Measurements from ENCODE around the gene LRRC8E.
"Not testable (repeated sequence)": the region's sequence is repeated elsewhere in the genome, so short reads cannot be mapped to it uniquely, and the experiment has no call there.

LRRC8E gene

GRCh38 chr19:7921967-7922835, 33.9 kb downstream of the LRRC8E start:
- no peak for DNase-seq

GRCh38 chr19:7922836-7923195, 34.5 kb downstream of the LRRC8E start:
- DNase-seq, result no peak

- no peak for DNase-seq
These were observed 35.2 kb downstream of the LRRC8E start for GRCh38 chr19:7923295-7924191.

GRCh38 chr19:7924241-7924640, 35.9 kb downstream of the LRRC8E start:
- DNase-seq, result no peak

DNA sequence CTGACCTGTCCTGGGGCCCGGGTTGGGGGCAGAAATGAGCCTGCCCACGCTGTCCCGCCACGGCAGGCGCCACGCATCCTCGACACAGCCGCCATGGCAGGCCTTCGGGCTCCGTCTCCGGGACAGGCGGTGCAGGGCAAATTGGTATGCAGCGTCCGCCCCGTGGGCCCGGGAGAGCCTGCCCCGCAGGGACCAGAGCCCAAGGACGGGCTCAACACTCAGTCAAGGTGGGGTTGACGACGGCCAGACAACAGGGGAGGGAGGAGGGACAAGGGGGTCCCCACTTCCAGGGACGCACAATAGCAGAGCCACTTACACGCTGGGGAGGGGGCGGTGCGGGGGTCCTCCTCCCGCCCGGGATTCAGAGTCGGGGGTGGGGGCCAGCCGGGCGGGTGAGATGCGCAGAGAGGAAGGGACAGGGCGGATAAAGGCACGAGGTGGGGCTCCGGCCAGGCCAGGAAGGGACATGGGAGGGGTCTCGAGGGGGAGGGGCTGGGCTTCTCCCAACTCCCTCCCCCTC, 36.4 kb downstream of the LRRC8E start:
- DNase-seq, result no peak

GRCh38 chr19:7925171-7925851, 37.0 kb downstream of the LRRC8E start:
- DNase-seq, result peak; percentile 76

GRCh38 chr19:7926021-7926726, 37.9 kb downstream of the LRRC8E start, which contains the start of gene CTXN1:
TSS of gene CTXN1 (minus strand) at chr19:7926135. CDS start at chr19:7925538, 597 bp downstream.
- DNase-seq, result peak; percentile 62

DNA sequence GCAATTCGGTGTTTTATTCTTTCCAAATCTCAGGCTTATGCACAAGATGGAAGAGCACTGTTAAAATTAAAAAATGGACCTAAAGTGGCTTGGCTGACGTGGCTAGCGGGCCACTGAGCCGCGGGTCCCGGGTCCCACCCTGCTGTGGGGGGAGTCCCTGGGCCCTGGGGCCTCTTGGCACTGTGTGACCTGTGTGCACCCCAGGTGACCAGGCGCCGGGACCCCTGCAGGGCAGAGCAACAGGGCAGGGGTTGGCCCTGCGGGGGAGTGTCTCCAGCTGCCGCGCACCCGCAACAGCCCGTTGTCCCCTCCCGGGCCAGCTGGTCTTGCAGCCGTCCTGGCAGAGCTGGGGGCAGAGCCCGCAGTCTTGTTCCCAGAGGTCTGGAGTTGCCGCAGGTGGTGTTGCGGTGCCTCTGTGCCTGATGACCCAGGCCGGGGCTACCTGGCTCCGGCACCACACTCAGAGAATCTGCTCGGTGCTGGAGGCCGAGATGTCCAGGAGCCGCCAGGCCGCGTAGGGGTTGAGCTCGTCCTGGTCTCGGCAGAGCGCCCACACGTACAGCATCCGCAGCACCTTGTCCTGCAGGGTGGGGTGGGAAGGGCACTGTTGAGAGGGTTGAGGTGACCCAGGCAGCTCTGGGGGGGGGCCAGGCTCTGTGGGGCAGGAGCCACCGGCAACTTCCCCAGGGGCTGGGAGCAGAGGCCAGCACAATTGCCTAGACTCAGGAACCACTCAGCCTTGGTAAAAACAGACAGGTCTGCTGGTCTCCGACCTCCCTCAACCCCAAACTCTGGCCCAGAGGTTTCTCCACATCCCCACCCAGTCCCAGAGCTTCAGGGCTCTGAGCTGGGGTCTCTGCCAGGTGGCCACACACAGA, 38.7 kb downstream of the LRRC8E start:
- DNase-seq, result no peak

DNA sequence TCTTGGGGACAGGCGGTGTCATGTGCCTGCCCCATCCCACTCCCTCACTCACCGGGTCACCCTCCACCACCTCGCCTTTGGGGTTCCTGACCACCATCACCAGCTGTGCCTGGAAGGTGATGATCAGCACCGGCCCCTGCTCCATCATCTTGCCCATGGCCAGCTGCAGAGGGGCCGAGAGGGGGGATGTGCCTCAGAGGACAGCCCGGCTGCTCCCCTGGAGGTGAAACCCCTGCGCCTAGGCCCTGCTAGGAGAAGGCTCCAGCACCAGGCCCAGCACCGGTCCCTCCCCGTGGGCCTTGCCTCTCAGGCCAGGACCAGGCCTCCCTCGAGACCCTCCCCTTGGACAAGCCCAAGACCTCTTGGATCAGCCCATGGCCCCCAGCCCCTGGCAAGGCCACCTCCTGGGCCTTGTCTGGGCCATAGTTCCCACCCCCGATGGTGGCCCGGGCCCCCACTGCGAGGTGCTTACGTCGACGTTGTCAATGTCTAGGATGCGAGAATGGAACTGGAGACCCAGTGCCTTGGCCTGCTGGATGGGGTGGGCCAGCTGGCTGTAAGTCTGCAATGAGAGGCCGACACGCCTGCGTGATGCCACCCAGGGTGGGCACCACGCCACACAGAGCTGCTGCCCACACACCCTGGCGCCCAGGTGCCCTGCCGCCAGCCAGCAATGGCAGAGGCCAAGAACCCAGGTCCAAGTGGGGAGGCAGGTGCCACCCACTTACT, 39.5 kb downstream of the LRRC8E start:
- DNase-seq, result no peak

DNA sequence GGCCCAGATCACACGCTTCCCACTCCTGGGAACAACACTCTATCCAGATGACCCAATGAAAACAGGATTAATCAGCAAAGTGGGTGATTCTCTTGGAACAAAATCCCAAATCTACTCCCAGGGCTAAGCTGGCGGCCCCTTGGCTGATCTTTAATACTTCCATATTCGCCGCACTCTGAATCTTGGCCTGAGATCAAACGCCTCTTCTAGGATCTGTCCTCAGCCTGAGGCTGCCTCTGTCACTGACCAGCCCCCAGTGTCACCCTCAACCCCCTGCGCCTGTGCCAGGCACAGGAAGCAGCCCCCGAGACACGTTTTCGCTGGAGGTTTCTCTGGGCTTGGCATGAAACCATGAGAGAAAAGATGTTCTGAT, 40.0 kb downstream of the LRRC8E start:
- DNase-seq, result no peak

DNA sequence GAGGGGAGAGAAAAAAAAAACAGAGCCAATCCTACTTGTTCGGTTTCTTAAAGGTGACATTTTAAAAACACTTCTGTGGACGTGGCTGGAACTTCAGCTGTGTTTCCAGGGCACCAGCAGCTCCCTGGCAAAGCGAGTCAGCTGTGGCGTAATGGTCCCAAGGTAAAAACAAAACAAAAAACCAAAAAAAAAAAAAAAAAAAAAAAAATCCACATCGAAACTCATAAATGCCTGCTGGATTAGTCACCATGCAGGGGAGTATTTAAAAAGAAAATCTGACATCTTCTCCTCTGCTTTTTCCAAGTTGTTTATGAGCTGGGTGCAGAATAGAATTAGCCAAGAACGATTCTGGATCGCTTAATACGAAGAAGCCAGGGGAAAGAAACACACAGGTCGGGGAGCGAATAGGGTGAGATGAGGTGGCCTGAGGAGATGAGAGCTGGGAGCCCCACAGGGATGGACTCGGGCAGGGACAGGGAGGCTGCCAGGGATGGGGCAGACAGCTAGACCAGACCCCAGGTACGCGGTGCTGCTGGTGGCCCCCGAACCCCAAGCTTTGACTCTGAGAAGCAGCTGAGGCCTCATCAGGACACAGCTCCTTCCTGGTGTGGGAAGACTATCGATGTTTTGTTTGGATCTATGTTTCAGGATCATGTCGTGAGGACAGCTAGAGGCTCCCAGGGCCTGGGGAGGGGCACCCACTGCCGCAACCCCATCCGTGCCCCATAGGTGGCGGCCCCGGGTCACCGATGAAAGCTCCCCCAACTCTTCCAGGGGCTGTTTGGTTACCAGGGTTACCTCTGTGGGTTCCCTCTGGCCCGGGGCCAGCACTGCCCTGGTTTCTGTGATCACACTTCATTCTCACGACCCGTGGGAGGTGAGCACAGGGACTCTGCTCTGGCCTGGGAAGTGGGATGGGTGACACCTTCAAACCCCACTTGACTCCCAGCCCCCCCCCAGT, 40.7 kb downstream of the LRRC8E start:
- DNase-seq, result peak; percentile 27

- DNase-seq, result not testable (repeated sequence)
These were observed 41.7 kb downstream of the LRRC8E start for GRCh38 chr19:7930030-7930429.

- DNase-seq, result no peak
These were observed 42.5 kb downstream of the LRRC8E start for GRCh38 chr19:7930765-7931164.

- no peak for DNase-seq
These were observed 43.1 kb downstream of the LRRC8E start for GRCh38 chr19:7931221-7932061.

DNA sequence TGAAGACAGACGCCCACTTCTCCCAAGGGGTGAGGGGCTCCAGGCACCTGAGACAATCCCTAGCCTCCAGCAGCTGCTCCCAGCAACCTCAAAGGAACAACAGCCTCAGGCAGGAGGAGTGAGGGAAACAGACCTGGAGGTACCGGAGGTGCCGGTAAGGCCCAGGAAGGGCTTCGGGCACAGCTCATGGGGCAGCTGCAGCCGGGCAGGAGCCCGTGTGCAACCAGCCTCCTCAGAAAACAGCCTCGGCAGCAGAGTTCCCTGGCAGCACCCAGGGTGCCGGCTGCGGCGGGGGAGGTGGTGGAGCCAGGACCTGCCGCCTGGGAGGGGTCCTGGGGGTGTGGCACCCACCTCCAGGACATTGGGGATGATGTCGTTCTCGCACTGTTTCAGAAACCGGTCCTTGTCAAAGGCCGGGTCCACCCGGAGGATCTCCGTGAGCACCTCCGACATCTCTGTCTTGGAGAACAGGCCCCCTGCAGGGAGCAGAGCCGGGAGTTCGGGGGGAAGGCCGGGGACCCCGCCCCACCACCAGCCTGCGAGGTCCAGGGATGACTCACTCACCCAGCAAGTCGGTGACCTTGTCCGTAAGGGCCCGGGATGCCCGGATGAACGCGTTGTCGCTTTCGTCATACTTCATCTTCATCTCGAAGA, 44.1 kb downstream of the LRRC8E start:
- DNase-seq, result no peak

GRCh38 chr19:7932930-7933300, 44.6 kb downstream of the LRRC8E start:
- no peak for DNase-seq

GRCh38 chr19:7933411-7933810, 45.1 kb downstream of the LRRC8E start:
- DNase-seq, result no peak
